AG04449 (cell line): Measurements from ENCODE around the gene METTL1.
A peak's percentile ranks its signal among the peaks of the same experiment; 100 is the strongest.

ENCODE experiments used
- CTCF ChIA-PET: fragments of 350-600 bp; formaldehyde crosslinking; extraction: SDS; loops from one replicate; lab custom pipeline; 2021; ENCODE audit warnings: antibody characterized with exemption; lab: Yijun Ruan, JAX
- POLR2A ChIA-PET: fragments of 400-600, 350-600 bp; formaldehyde crosslinking; extraction: SDS; loops from one replicate; lab custom pipeline; 2020; ENCODE audit warnings: antibody characterized with exemption, inconsistent platforms; lab: Yijun Ruan, JAX
- DNase-seq: peaks from one replicate; pipeline ENCODE4 v3.0.0-alpha.2; 2010; ENCODE audit warnings: low read depth, low spot score
- H3K4me3 ChIP-seq: 2 replicates; pipeline ENCODE4 v1.5.1; 2011; ENCODE audit warnings: low read depth, mild to moderate bottlenecking, control low read depth, low read length
- TF ChIP-seq, protein P1 (sequence below): IDR thresholded peaks from one replicate; pipeline ENCODE4 v1.5.1; 2011; ENCODE audit warnings: mild to moderate bottlenecking, moderate library complexity, low read length, control low read depth, inconsistent platforms; ENCODE audit not compliant: insufficient read depth; ENCODE audit errors: missing control alignments

The METTL1 gene

GRCh38 chr12:57783466-57783801 is 11.5 kb upstream of the METTL1 start:
- CTCF ChIA-PET, result interaction anchor here (0.9 to 9.4 kb wide), 25 partner anchors 10 to 127 kb away, joined by 3 to 199 read pairs (median 5); partner anchors contain the start of genes CTDSP2, CYP27B1, EEF1AKMT3 and METTL1
- TF ChIP-seq, protein P1, sequence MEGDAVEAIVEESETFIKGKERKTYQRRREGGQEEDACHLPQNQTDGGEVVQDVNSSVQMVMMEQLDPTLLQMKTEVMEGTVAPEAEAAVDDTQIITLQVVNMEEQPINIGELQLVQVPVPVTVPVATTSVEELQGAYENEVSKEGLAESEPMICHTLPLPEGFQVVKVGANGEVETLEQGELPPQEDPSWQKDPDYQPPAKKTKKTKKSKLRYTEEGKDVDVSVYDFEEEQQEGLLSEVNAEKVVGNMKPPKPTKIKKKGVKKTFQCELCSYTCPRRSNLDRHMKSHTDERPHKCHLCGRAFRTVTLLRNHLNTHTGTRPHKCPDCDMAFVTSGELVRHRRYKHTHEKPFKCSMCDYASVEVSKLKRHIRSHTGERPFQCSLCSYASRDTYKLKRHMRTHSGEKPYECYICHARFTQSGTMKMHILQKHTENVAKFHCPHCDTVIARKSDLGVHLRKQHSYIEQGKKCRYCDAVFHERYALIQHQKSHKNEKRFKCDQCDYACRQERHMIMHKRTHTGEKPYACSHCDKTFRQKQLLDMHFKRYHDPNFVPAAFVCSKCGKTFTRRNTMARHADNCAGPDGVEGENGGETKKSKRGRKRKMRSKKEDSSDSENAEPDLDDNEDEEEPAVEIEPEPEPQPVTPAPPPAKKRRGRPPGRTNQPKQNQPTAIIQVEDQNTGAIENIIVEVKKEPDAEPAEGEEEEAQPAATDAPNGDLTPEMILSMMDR, result no peak
- POLR2A ChIA-PET, result interaction anchor here (1.2 kb wide), 1 partner anchor 11 kb away, joined by 5 read pairs; the partner anchor contains the start of genes EEF1AKMT3 and METTL1
- H3K4me3 ChIP-seq, result peak overlapping the region; percentile 94
- DNase-seq, result no peak

- peak within 1 kb of the TSS; percentile 94 for H3K4me3 ChIP-seq
- TF ChIP-seq, protein P1, result peak; percentile 95
- ChIA-PET CTCF (interaction anchor here (0.8 to 9.4 kb wide), 31 partner anchors 9 to 153 kb away, joined by 3 to 199 read pairs (median 5); partner anchors contain the start of genes CDK4, CTDSP2, CYP27B1 and EEF1AKMT3), POLR2A (interaction anchor here (1.2 kb wide), 1 partner anchor 10 kb away, joined by 5 read pairs; the partner anchor contains the start of genes EEF1AKMT3 and METTL1)
- peak; percentile 69 for DNase-seq
Observed at GRCh38 chr12:57782608-57783465, 10.9 kb upstream of the METTL1 start, which contains the start of gene TSFM. Gene TSFM, plus strand, starts transcription at chr12:57782787. Its CDS starts 15 bp downstream, at chr12:57782802.

DNA sequence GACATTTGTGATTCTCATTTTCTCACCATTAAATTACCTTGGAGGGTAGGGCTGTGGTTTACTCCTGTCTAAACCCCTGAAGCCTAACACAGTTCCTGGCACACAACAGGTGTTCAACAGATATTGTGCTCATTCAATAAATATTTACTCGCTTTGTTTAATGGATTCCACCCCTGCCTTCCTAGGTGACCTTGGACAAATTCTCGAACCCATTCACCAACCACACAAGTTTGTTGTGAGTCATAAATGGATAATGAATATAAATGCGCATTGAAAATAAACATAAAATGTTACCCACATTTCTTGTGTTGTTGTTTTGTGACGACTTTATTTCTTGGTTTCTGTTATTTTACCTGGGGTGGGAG is 10.3 kb upstream of the METTL1 start:
- ChIA-PET POLR2A (no interaction called here), CTCF (interaction anchor here (0.8 to 9.4 kb wide), 21 partner anchors 9 to 154 kb away, joined by 3 to 199 read pairs (median 5); partner anchors contain the start of genes CDK4, CYP27B1, EEF1AKMT3 and METTL1)
- TF ChIP-seq, protein P1, result no peak
- DNase-seq, result no peak
- H3K4me3 ChIP-seq, result no peak overlapping the region

DNA sequence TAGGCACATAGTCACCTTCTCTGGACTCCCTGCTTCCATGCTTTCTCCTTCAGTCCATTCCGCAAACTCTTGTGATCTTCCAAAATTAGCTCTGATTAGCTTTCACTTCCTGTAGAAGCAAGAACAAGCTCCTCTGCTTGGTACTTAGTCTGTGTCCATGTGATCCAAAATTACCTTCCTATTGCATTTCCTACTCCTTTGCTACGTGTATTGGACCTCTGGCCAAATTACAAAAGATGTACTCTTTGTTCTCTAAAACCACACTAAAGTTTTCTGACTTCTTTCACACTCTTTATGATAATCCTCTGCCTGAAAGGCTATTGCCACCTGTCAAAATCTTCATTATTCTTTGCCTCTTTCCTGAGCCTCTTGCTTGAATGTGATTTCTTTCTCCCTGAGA is 9.9 kb upstream of the METTL1 start:
- TF ChIP-seq, protein P1, result no peak
- no peak for DNase-seq
- ChIA-PET CTCF (interaction anchor here (1.0 to 9.4 kb wide), 10 partner anchors 9 to 123 kb away, joined by 3 to 199 read pairs (median 4); partner anchors contain the start of genes CYP27B1, EEF1AKMT3 and METTL1), POLR2A (no interaction called here)
- H3K4me3 ChIP-seq, result no peak overlapping the region

- TF ChIP-seq, protein P1, result no peak
- no peak for DNase-seq
- ChIA-PET POLR2A (no interaction called here), CTCF (interaction anchor here (1.0 to 9.4 kb wide), 10 partner anchors 8 to 123 kb away, joined by 3 to 199 read pairs (median 4); partner anchors contain the start of genes CYP27B1, EEF1AKMT3 and METTL1)
- no peak overlapping the region for H3K4me3 ChIP-seq
Observed at GRCh38 chr12:57781244-57781643, 9.3 kb upstream of the METTL1 start.
